GM21786 (cell line): ENCODE data around the gene ATF3.

Experiments used
- ATAC-seq: cut with Tn5 transposase; IDR thresholded peaks from one replicate; pipeline ENCODE4 v1.9.1; 2021; ENCODE audit not compliant: unreplicated experiment

The ATF3 gene, protein sequence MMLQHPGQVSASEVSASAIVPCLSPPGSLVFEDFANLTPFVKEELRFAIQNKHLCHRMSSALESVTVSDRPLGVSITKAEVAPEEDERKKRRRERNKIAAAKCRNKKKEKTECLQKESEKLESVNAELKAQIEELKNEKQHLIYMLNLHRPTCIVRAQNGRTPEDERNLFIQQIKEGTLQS

DNA sequence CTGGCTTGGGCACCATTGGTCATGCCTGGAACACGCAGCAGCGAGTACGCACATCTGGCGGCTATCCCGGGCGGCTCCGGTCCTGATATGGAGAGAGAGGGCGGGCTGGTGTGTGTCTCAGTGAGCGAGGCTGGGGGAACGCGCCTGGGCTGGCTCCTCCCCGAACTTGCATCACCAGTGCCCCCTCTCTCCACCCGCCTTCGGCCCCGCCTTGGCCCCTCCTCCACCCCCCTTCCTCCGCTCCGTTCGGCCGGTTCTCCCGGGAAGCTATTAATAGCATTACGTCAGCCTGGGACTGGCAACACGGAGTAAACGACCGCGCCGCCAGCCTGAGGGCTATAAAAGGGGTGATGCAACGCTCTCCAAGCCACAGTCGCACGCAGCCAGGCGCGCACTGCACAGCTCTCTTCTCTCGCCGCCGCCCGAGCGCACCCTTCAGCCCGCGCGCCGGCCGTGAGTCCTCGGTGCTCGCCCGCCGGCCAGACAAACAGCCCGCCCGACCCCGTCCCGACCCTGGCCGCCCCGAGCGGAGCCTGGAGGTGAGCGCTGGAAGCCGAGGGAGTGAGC, at the start of gene ATF3:
TSS of gene ATF3 (plus strand) at position 370 of the 567 bp plus-strand sequence. CDS start 6,261 bp downstream, outside the sequence.
- ATAC-seq: peak; percentile 67

DNA sequence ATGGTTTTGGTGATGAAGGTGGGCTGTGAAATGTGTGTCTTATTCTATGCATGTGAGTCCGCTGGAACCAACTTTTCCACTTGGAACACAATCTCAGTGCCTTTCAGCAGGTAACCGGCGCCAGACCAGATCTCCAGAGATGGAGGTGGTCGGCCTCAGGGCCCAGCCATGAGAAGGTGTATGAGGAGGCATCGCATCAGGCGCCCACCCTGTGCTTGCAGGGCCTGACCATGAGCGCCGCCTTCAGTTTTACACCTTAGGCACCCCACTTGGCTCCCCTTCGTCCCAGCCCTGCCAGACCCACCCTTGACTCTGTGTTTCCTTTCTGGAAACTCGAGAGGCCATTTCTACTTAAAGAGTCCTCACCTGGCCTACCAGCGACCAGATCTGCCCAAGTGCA, 48.6 kb upstream of the ATF3 start:
- ATAC-seq: no peak

DNA sequence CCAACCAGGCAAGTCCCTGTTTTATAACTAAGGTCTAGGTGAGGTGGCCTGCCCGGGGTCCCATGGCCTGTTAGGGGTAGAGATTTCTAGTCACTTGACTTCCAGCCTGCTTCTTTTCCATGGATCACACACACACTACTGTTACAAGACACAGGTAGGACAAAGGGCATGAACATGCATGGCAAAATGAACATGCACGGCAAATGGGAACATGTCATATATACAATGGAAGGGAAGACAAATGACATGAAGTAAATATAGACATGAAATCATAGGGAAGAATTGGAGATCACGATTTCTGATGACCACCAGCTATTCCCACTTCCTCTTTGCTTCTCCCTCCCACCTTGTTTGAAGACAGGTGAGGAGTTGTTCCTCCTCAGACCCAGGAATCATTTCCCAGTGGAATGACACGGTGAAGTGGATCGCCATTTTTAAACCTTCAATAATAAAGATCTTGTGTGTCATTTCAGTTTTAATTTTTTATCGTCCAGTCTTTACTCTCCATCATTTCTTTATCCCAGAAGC, 47.6 kb upstream of the ATF3 start:
- ATAC-seq: no peak

DNA sequence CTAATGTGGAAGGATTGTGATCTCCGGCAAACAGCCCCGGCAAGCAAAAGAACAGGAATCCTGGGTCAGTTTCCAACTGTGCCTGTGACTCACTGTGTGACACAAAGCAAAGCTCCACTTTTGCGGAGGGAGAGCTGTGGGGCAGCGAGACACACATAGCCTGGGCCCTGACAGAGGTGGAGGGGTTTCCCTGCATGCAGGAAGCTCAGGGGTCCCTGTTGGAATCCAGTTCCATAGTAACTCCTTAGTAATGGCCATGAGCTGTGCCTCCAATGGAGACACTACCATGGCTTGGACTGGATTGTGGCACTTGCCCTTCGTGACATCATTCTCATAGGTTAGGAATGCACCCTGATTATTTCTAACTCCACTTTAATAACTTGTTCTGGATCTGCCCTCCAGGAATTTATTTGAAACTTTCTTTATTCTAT, 47.0 kb upstream of the ATF3 start:
- no peak for ATAC-seq

DNA sequence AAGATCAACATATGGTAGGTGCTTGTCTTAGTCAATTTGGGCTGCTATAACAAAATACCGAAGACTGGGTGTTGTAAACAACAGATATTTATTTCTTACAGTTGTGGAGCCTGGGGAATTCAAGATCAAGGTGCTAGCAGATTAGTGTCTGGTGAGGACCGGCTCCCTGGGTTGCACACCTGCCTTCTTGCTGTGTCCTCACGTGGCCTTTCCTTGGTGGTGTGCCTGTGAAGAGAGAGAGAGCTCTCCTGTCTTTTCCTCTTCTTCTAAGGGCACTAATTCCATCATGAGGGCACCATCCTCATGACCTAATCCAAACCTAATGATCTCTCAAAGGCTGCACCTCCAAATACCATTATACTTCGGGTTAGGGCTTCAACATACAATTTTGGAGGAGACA, 45.8 kb upstream of the ATF3 start:
- no peak for ATAC-seq

DNA sequence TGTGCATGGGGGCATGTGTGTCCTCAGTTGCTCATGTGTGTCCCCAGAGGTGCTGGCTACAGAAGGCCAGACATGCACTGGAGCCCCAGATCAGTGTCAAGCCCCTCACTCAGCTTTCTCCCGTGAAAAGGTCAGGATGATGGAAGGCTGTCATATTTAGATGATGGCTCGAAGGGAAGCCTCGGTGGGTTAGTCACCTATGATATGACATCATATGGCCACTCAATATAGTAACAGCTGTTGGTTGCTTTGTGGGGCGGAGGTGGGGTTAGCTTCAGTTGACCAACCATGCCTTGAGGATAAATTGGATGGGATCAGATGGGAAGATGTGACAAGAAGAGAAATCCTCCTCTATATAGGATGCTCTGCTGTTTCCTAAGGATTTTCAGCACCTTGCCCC, 43.5 kb upstream of the ATF3 start:
- no peak for ATAC-seq

DNA sequence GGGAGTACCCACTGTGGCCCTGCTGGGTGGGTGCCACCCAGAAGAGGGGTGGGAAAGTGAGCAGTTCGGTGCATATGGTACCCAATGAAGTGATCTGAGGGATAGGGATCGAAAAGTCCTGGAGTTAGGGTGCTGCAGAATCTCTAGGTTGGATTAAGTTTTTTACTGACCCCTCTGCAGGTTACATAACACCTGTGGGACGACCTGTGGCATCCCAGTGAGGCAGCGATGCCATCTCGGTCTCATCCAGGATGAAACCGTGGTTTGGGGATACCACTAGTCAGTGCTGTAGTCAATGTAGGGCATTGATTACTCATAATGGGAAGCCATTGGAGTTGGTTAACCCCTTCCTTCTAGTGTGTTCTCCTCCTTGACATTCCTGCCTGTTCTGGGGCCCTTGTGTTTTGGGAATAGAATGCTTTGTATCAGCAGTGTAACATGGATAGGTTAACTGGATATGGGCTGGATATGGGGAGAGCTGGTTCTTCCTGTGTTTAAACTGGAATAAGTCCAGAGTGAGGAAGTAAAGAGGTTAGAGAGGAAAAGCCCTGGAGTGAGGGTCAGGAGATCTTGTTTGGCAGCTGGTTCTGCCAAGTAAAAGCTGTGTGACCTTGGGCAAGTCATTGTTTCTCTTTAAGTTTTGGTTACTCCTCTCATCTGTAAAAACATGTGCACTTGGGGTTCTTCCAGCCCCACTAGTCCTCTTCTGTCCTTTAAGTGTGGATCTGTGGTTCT, 42.8 kb upstream of the ATF3 start:
- ATAC-seq: no peak

DNA sequence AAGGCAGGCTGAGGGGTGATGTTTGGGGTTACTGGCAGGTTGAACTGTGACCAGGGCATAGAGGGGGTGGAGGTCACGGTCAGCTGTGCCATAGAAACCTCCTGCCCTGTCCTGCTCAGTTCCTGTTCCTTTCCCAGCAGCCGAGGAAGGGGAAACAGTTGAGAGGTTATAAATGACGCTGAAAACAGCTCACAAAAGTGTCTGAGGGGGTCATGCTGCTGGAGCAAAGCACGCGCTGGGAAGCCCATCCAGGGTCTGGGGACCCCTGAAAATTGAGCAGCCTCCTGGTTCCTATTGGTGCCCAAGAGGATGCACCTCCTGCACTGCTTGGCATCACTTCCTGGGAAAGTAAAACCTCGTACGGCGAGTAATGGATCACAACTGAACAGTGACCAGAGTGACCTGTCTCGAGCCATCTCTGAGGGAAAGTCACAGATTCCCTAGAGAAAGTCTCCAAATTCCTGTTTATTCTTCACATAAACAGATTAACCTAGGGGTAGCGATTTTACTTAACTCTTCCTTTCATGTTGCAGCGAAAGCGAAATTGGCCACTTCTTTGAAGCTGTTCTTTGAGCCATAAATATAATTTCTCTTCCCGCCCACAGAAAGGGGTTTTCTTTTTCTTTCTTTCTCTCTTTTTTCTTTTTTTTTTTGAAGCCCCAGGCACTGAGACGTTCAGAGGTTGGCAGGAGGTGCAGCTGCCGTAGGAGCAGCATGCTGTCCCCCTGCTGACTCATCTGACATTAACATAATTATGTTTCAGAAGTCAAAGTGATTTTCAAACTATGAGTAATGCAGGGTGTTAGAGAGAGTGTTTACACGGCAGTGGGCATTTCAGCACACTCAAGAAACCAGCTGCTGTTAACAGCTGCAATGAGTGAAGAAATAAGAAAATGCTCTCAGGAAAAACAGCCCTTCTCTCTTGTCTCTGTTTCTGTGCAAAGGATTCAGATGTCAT, 41.8 kb upstream of the ATF3 start:
- ATAC-seq: peak; percentile 99

DNA sequence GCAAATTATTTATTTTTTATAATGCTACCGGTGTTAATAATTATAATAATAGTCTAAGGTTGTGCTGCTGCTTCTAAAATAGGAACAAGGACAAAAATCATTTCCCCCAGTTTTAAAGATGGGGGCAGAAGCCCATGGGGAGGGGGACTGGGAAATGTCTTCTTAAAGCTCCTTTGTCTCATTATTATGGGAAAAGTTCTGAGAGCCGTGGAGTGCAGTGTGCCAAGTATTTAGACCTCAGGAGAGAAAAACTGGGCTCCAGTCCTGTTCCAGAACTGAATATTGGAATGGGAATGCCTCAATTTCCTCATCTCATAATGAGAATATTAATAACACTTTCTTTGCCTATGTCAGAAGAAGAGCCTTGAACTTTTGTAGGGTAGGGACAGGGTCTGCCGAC, 40.9 kb upstream of the ATF3 start:
- ATAC-seq: no peak

DNA sequence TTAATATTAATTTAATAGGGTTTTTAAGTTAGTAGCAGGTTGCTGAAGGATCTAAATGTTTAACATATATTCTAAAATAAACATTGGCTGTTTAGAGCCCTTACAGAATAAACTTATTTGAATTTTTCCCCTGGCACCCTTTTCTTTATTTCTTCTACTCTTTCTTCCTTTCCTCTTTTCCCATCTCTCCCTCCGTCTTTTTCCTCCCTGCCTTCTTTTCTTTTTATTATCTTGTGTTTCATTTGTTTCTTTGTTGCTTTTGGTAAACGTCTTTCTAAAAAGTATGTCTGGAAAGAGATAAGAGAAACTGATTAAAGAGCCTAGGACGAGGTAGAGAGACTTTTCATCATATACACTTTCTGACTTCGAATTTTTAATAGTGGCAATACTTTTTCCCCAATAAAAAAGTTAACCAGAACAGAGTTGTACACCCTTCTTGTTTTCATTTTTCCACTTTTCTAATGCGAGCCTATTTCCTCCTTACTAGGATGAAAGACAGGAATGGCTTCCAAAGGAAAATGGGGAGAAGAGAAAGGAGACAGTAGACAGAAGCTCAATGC, 39.5 kb upstream of the ATF3 start:
- ATAC-seq: no peak

DNA sequence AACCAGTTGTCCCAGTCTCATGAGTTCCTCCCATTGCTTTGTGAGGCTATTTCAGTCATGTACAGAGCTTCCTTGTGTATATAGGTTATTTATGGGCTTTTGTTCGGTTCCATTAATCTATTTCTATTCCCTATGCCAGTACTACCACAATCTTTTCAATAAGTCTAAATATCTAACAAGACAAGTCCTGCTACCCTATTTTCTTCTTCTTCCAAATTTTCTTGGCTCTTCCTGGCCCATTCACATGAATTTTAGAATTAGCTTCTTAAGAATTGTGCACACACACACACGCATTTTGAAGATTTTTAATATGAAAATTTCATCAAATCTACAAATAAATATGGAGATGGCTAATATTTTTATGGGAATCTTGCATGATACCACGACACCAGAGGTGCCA, 33.8 kb upstream of the ATF3 start:
- no peak for ATAC-seq

DNA sequence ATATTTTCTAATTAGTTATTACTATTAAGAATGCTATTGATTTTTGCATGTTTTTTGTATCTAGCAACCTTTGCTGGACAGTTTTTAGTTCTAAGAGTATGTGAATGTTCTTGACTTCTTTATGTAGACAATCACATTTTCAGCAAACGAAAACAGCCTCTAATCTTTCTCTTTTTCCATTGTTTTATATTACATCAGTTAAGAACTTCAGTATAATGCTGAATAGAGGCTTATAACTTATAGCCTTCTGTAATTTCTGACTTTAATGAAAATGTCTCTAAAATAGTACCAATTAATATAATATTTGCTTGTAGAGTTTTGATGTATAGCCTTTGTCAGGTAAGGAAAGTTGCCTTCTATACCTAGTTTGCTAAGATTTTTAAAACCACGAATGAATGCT, 33.2 kb upstream of the ATF3 start:
- no peak for ATAC-seq

DNA sequence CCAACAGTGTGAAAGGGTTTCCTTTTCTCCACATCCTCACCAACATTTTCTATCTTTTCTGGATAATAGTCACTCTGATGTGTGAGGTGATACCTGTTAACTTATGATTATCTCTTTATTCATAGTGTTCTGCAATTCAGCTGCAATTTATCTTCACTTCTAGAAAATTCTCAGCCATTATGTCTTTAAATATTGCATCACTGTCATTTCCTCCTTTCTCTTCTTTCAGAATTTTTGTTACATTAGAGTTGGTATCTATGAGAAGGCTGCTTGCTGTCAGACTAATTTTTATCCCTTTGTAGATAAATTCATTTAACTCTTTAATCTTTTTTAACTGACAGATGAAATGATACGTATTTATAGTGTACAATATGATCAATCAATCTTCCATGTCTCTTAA, 30.5 kb upstream of the ATF3 start:
- ATAC-seq: no peak

DNA sequence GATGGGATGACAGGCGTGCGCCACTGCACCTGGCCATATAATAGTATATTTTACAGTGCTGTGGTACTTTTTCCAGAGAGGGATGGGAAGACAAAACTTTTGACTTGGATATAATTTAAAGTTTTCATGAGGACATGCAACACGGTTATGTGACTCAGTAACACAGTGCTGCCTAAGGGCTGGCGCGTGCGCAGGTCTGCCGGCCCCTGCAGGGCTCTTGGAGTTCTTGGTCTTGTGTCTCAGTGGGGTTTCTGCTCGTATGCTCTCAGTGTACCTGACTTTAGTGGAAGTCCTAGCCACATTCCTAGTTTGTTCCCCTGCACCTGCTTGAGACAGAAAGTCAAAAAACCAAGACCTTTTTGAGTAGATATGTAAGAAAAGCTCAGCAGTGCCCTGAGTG, 27.5 kb upstream of the ATF3 start:
- no peak for ATAC-seq

DNA sequence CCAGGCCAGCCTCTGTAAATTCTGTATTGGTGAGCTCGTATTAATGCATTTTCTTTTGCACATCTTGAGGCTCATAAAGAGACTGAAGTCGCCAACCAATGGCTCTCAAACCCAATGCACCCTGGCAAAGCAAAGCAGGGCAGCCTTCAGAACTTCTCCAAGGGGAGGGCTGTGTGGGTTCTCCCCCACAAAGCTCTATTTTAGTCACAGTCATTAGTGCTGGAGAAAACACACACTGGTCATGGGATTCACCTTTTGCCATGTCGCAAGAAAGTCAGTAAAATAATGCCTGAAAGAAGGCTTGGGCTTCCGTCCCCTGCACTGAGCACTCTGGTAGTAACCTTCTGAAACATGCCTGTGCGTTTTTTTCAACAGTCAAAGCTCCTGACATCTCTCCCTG, 26.3 kb upstream of the ATF3 start:
- ATAC-seq: no peak

DNA sequence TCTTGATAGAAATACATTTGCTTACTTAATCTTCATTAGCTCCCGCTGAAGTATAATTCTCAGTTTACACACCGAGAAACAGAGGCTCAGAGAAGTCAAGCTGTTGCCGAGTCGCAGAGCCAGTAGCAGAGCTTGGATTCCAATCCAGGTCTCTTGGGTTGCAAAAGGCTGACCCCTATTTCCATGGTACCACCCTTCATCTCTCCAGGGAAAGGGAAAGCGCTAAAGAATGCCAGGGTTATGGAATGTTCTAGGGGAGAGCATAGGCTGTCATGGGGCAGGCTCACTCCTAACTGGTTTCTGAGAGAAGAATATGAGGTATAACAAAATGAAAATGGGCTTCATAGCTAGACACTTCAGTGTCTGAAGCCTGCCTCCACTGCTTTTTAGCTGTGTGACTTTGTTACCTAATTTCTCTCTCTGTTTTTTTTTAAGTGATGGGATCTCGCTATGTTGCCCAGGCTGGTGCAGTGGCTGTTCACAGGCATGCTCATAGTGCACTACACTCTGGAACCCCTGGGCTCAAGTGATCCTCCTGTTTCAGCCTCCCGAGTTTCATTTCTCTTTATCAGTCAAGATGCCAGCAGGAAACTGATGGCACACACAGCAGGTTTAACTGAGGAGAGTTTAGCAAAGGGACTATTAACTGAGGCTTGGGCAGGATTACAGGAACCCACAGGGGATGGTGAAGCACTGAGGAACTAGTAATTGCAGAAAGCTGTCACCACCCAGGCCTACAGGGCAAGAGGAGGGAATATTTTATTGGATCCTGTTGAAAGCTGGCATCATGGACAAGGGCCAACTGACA, 25.5 kb upstream of the ATF3 start:
- no peak for ATAC-seq

DNA sequence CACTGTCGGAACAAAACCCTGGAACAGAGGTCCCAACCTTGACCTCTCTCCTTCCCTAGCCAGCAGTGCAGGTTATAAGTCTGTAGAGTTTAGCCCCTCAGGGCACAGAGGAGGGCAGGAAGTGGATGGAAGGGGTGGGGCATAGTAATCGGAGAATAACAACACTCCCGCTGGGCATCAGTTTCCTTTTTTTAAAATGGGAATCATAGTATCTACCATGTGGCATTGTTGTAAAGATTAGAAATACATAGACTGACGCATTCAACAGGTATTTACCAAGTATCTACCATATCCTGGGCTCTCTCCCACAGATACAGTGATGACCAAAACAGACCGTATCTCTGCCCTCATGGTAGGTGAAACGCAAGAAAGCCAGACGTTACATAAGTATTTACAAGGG, 24.9 kb upstream of the ATF3 start:
- no peak for ATAC-seq

DNA sequence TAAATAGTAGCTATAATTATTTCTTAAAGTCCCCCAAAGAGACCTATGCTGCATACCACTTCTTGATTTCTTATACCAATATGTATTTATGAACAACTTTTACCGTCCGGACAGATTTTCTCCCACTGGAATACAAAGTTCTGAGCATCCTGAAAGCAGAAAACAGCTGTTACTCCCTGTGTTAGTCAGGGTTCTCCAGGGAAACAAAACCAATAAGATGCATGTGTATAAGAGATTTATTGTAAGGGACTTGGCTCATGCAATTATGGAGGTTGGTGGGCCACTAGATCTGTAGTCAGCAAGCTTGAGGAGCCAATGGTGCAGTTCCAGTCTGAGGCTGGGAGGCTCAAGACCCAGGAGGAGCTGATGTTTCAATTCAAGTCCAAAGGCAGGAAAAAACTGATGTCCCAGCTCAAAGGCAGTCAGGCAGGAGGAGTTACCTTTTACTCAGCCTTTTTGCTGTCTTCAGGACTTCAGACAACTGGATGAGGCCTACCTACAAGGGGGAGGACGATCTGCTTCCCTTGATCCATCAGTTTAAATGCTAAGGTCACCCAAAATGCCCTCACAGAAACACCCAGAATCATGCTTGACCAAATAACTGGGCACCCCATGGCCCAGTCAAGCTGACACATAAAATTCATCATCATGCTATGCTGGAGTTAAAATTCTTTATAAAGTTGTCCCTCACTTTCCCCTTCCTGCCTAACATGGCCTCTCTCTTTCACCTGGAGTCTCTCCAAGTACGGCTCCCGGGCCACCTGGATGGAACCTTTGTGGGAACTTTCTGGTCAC, 24.3 kb upstream of the ATF3 start:
- no peak for ATAC-seq

DNA sequence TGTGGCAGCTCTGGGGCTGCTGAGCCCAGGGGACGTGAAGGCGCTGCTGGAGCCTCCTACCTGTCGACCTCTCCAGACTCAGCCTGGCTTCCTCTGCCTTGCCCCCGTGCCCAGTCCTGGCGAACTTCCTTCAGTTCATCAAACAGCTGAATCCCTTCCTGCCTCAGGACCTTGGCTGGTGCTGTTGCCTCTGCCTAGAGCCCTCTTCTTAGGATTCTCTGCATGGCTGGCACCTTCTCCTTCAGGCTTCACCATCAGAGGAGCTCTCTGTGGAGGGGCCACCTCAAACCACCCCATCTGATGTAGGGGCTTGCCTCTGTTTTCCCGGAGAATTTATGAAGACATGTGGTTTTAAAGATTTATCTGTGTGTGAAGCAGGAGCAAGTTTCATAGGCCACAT, 23.4 kb upstream of the ATF3 start:
- ATAC-seq: no peak
